H9 (cell line): ENCODE measurements around the gene TACR1. TPM values are rescaled to one million over a fixed set of nuclear protein-coding genes. Genes with fewer than 3 reads are reported as not detected.

ENCODE experiments used
- DNase-seq: peaks from one replicate; pipeline ENCODE4 v3.0.0-alpha.2; 2017
- H2AFZ ChIP-seq: one replicate; pipeline ENCODE4 v1.6.1; 2013; ENCODE audit warnings: mild to moderate bottlenecking, low read length, control low read depth, moderate library complexity
- H2AK5ac ChIP-seq: 2 replicates; pipeline ENCODE4 v1.6.1; 2013; ENCODE audit warnings: low read length, control low read depth, mixed read lengths; ENCODE audit not compliant: insufficient read length
- H2BK120ac ChIP-seq: one replicate; pipeline ENCODE4 v1.6.1; 2013; ENCODE audit warnings: low read depth, mild to moderate bottlenecking, low read length, control low read depth, inconsistent platforms; ENCODE audit not compliant: poor library complexity, severe bottlenecking
- H2BK12ac ChIP-seq: 2 replicates; pipeline ENCODE4 v1.6.1; 2013; ENCODE audit warnings: low read length, control low read depth, mixed read lengths, low read depth; ENCODE audit not compliant: insufficient read length
- H2BK15ac ChIP-seq: 2 replicates; pipeline ENCODE4 v1.6.1; 2013; ENCODE audit warnings: low read depth, low read length, control low read depth
- H2BK20ac ChIP-seq: one replicate; pipeline ENCODE4 v1.6.1; 2013; ENCODE audit warnings: low read depth, mild to moderate bottlenecking, low read length, control low read depth, inconsistent platforms; ENCODE audit not compliant: poor library complexity, severe bottlenecking
- H2BK5ac ChIP-seq: 2 replicates; pipeline ENCODE4 v1.6.1; 2013; ENCODE audit warnings: low read length, control low read depth, mixed read lengths; ENCODE audit not compliant: insufficient read length
- H3K14ac ChIP-seq: 2 replicates; pipeline ENCODE4 v1.6.1; 2013; ENCODE audit warnings: low read length, control low read depth; ENCODE audit not compliant: insufficient read depth
- H3K18ac ChIP-seq: 2 replicates; pipeline ENCODE4 v1.6.1; 2013; ENCODE audit warnings: low read depth, mild to moderate bottlenecking, mixed read lengths, low read length, control low read depth; ENCODE audit not compliant: insufficient read length
- H3K23ac ChIP-seq: 2 replicates; pipeline ENCODE4 v1.6.1; 2013; ENCODE audit warnings: low read length, control low read depth, mixed read lengths, low read depth; ENCODE audit not compliant: insufficient read length
- H3K23me2 ChIP-seq: 2 replicates; pipeline ENCODE4 v1.6.1; 2013; ENCODE audit warnings: low read depth, mild to moderate bottlenecking, mixed read lengths, low read length, control low read depth; ENCODE audit not compliant: insufficient read length, poor library complexity, severe bottlenecking
- H3K27ac ChIP-seq: 2 replicates; pipeline ENCODE4 v1.5.1; 2013; ENCODE audit warnings: low read length, control low read depth, mixed read lengths, low read depth; ENCODE audit not compliant: insufficient read length
- H3K27me3 ChIP-seq: 2 replicates; pipeline ENCODE4 v1.6.1; 2013; ENCODE audit warnings: low read length, control low read depth, inconsistent platforms; ENCODE audit not compliant: insufficient read depth
- H3K4ac ChIP-seq: 2 replicates; pipeline ENCODE4 v1.6.1; 2013; ENCODE audit warnings: low read depth, mild to moderate bottlenecking, control low read depth, inconsistent platforms, low read length, moderate library complexity
- H3K4me1 ChIP-seq: 2 replicates; pipeline ENCODE4 v1.6.1; 2013; ENCODE audit warnings: low read length, control low read depth, inconsistent platforms; ENCODE audit not compliant: insufficient read depth
- H3K4me2 ChIP-seq: 2 replicates; pipeline ENCODE4 v1.6.1; 2013; ENCODE audit warnings: low read length, control low read depth, mixed read lengths; ENCODE audit not compliant: insufficient read length, insufficient read depth
- H3K56ac ChIP-seq: 2 replicates; pipeline ENCODE4 v1.6.1; 2013; ENCODE audit warnings: low read depth, mild to moderate bottlenecking, mixed read lengths, low read length, control low read depth; ENCODE audit not compliant: insufficient read length
- H3K79me1 ChIP-seq: 2 replicates; pipeline ENCODE4 v1.6.1; 2013; ENCODE audit warnings: low read depth, mild to moderate bottlenecking, moderate library complexity, low read length, control low read depth, inconsistent platforms; ENCODE audit not compliant: insufficient read depth, poor library complexity, severe bottlenecking
- H3K79me2 ChIP-seq: 2 replicates; pipeline ENCODE4 v1.6.1; 2013; ENCODE audit warnings: low read length, control low read depth, inconsistent platforms; ENCODE audit not compliant: insufficient read depth
- H3K9ac ChIP-seq: 2 replicates; pipeline ENCODE4 v1.6.1; 2013; ENCODE audit warnings: low read length, control low read depth, mixed read lengths; ENCODE audit not compliant: insufficient read length; ENCODE audit errors: extremely low read depth
- H3K9me3 ChIP-seq: one replicate; pipeline ENCODE4 v1.6.1; 2013; ENCODE audit warnings: low read depth, low read length, inconsistent platforms; ENCODE audit not compliant: control insufficient read depth
- H3T11ph ChIP-seq: one replicate; pipeline ENCODE4 v1.6.1; 2013; ENCODE audit warnings: mild to moderate bottlenecking, low read length, control low read depth, inconsistent platforms
- H4K20me1 ChIP-seq: one replicate; pipeline ENCODE4 v1.6.1; 2013; ENCODE audit not compliant: control insufficient read depth, insufficient read length, insufficient read depth
- H4K5ac ChIP-seq: 2 replicates; pipeline ENCODE4 v1.6.1; 2013; ENCODE audit warnings: low read depth, mild to moderate bottlenecking, mixed read lengths, low read length, control low read depth; ENCODE audit not compliant: insufficient read length
- H4K8ac ChIP-seq: replicated peaks from 2 replicates; pipeline ENCODE4 v1.6.1; 2013; ENCODE audit warnings: low read length, control low read depth, mixed read lengths, low read depth; ENCODE audit not compliant: insufficient read length
- H4K91ac ChIP-seq: 2 replicates; pipeline ENCODE4 v1.6.1; 2013; ENCODE audit warnings: low read depth, mild to moderate bottlenecking, moderate library complexity, mixed read lengths, low read length, control low read depth; ENCODE audit not compliant: insufficient read length
- H3K27ac Mint-ChIP-seq, 3 experiments: 2 replicates in 2 of 3; 3 replicates in 1 of 3; pipeline ENCODE4 v1.8.0; 2020 to 2021; ENCODE audit warnings: mixed read lengths in 3 of 3, mild to moderate bottlenecking in 1 of 3, moderate library complexity in 1 of 3
- H3K27me3 Mint-ChIP-seq: 2 replicates; pipeline ENCODE4 v1.8.0; 2021; ENCODE audit warnings: low read depth, mild to moderate bottlenecking, moderate library complexity, mixed read lengths
- H3K36me3 Mint-ChIP-seq, 3 experiments: 2 replicates in 2 of 3; 3 replicates in 1 of 3; pipeline ENCODE4 v1.8.0; 2020 to 2021; ENCODE audit warnings: low read depth in 3 of 3, mixed read lengths in 3 of 3; ENCODE audit not compliant: insufficient read depth in 1 of 3
- H3K4me1 Mint-ChIP-seq, 2 experiments: 2 replicates each; pipeline ENCODE4 v1.8.0; 2020; ENCODE audit warnings: mixed read lengths in 2 of 2
- H3K4me3 Mint-ChIP-seq, 2 experiments: 2 replicates in 1 of 2; 3 replicates in 1 of 2; pipeline ENCODE4 v1.8.0; 2020 to 2021; ENCODE audit warnings: mild to moderate bottlenecking in 2 of 2, mixed read lengths in 2 of 2, moderate library complexity in 1 of 2
- H3K9me3 Mint-ChIP-seq, 2 experiments: 2 replicates in 1 of 2; 3 replicates in 1 of 2; pipeline ENCODE4 v1.8.0; 2020; ENCODE audit warnings: mild to moderate bottlenecking in 2 of 2, mixed read lengths in 2 of 2, moderate library complexity in 1 of 2
- WGBS: extraction: QIAGEN DNeasy Blood & Tissue Kit; methylation state at CpG from one replicate; pipeline ENCODE4 v1.1.7; 2013; ENCODE audit warnings: missing lambda C conversion rate, low lambda C conversion rate, mixed read lengths; ENCODE audit not compliant: insufficient read length; ENCODE audit errors: extremely low coverage; 5-methylcytosine and 5-hydroxymethylcytosine counted together
- total RNA-seq: library from RNA; stranded (reverse); gene quantifications from 2 replicates; pipeline ENCODE4 v1.2.1, GENCODE V29; 2021
- TF ChIP-seq, protein P1 (sequence below): fragments of 200-600 bp; sonication (generic); conservative IDR thresholded peaks from 3 replicates; pipeline ENCODE4 v1.8.0; 2021; ENCODE audit warnings: antibody characterized with exemption, mild to moderate bottlenecking

TACR1 gene
- total RNA-seq, 1 experiment from 2014 or later, result 1.4 TPM

DNA sequence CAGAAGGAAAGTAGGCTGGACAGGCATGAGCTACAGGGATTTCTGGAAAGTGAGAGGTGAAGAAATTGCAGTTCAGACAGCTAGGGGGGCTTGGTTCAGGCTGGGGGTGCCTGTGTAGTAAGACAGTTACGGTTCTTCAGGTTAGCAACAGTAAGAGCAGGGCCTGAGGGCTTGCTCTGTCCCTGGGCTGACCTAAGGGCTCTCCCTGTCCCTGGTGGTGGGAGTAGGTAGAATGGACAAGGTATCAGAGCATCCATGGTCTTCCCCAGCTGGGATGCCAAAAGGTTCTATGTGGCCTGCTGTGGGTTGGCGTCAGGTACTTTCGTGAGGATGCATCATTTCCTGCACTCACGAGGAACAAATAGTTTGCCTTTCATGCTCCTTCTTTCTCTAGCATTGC is 34.6 kb upstream of the TACR1 start:
- no peak overlapping the region for H2BK20ac ChIP-seq
- H4K8ac ChIP-seq, result no peak overlapping the region
- Mint-ChIP-seq H3K4me1 (peaks cover 3 to 5% of the 10 kb centered on the region in 2 experiments; a peak in 3 of 4 replicates), H3K27ac (no peak overlapping the region), H3K27me3 (no peaks in the 10 kb centered on the region; the same call in 1 of the 2 replicates), H3K9me3 (peaks cover 0 to 3% of the 10 kb centered on the region in 2 experiments; a peak in 1 of 5 replicates), H3K4me3 (no peak overlapping the region), H3K36me3 (no peaks in the 10 kb centered on the region)
- no peak overlapping the region for H2AK5ac ChIP-seq
- no peak overlapping the region for H3K4ac ChIP-seq
- no CpG with 5 or more reads among the region's 4 CpGs for WGBS
- no peak overlapping the region for H2BK120ac ChIP-seq
- H3K14ac ChIP-seq, result no peak overlapping the region; the same call in 1 of the 2 replicates
- H2BK12ac ChIP-seq, result no peak overlapping the region
- H3K56ac ChIP-seq, result no peak overlapping the region
- no peak overlapping the region for H3K9ac ChIP-seq
- H3K9me3 ChIP-seq, result no peaks in the 10 kb centered on the region
- H4K91ac ChIP-seq, result no peak overlapping the region
- H3K18ac ChIP-seq, result no peak overlapping the region
- no peaks in the 10 kb centered on the region for H3K79me1 ChIP-seq
- H3K4me1 ChIP-seq, result no peaks in the 10 kb centered on the region
- no peak overlapping the region for H4K5ac ChIP-seq
- H3K23ac ChIP-seq, result no peak overlapping the region
- H3K79me2 ChIP-seq, result no peaks in the 10 kb centered on the region
- no peak overlapping the region for H2AFZ ChIP-seq
- H3K4me2 ChIP-seq, result no peak overlapping the region
- no peaks in the 10 kb centered on the region for H3K23me2 ChIP-seq
- H2BK15ac ChIP-seq, result no peak overlapping the region
- no peaks in the 10 kb centered on the region; the same call in 1 of the 2 replicates for H3K27me3 ChIP-seq
- H4K20me1 ChIP-seq, result no peaks in the 10 kb centered on the region
- DNase-seq, result no peak
- H3K27ac ChIP-seq, result no peak overlapping the region
- TF ChIP-seq, protein P1, sequence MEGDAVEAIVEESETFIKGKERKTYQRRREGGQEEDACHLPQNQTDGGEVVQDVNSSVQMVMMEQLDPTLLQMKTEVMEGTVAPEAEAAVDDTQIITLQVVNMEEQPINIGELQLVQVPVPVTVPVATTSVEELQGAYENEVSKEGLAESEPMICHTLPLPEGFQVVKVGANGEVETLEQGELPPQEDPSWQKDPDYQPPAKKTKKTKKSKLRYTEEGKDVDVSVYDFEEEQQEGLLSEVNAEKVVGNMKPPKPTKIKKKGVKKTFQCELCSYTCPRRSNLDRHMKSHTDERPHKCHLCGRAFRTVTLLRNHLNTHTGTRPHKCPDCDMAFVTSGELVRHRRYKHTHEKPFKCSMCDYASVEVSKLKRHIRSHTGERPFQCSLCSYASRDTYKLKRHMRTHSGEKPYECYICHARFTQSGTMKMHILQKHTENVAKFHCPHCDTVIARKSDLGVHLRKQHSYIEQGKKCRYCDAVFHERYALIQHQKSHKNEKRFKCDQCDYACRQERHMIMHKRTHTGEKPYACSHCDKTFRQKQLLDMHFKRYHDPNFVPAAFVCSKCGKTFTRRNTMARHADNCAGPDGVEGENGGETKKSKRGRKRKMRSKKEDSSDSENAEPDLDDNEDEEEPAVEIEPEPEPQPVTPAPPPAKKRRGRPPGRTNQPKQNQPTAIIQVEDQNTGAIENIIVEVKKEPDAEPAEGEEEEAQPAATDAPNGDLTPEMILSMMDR, result no peak; the same call in 2 of the 3 replicates
- H2BK5ac ChIP-seq, result no peak overlapping the region
- H3T11ph ChIP-seq, result no peak overlapping the region
